ENCODE data around the gene MTSS2. TPM values are rescaled to one million over a fixed set of nuclear protein-coding genes. Genes with fewer than 3 reads are reported as not detected.

Gene MTSS2
- total RNA-seq, 4 donors from 2014 or later = 42.6 to 160 (median 93.9) TPM

GRCh38 chr16:70683146-70683944 lies 2.5 kb downstream of the MTSS2 start:
- no peak for TF ChIP-seq CTCF (IDR thresholded peaks at IDR 0.05 in 4 of 5, conservative IDR thresholded peaks at IDR 0.05 in 1 of 5)
- TF ChIP-seq POLR2A (IDR thresholded peaks at IDR 0.05) = no peak
- DNase-seq = no peak
- no peaks in the 10 kb centered on the region for H3K9me3 ChIP-seq
- intact Hi-C loops (cut with DNase I; ENCODE audit: low total_unique reads) = no loop called here
- peak overlapping the region in 1 of 4 donors; percentile 73 for H3K4me3 ChIP-seq
- H3K27ac ChIP-seq = peak overlapping the region; percentile 4 to 88 (median 64)
- peaks cover 50 to 67% of the 10 kb centered on the region in 2 donors for H3K4me1 ChIP-seq
- peaks cover 0 to 13% of the 10 kb centered on the region in 2 donors for H3K36me3 ChIP-seq
- in situ Hi-C loops (cut with MboI; ENCODE audit: low sequenced_read_pairs in 4 of 4) = loop anchor here in 2 of 4 donors (5.0 to 10.0 kb wide), 3 partner anchors 51 to 89 kb away; no protein-coding TSS in a partner anchor
- no peak for ATAC-seq
- no peaks in the 10 kb centered on the region for H3K27me3 ChIP-seq

GRCh38 chr16:70682239-70683145 lies 3.4 kb downstream of the MTSS2 start:
- TF ChIP-seq POLR2A (IDR thresholded peaks at IDR 0.05) (no peak), CTCF (IDR thresholded peaks at IDR 0.05 in 4 of 5, conservative IDR thresholded peaks at IDR 0.05 in 1 of 5) (no peak)
- no peak for ATAC-seq
- no peak overlapping the region for H3K4me3 ChIP-seq
- H3K27ac ChIP-seq = peak overlapping the region; percentile 49 to 88 (median 60)
- in situ Hi-C loops (cut with MboI; ENCODE audit: low sequenced_read_pairs in 4 of 4) (loop anchor here in 2 of 4 donors (5.0 to 10.0 kb wide), 3 partner anchors 52 to 90 kb away; no protein-coding TSS in a partner anchor), intact Hi-C loops (cut with DNase I; ENCODE audit: low total_unique reads) (no loop called here)
- DNase-seq = no peak
- no peaks in the 10 kb centered on the region for H3K9me3 ChIP-seq
- H3K36me3 ChIP-seq = peaks cover 0 to 22% of the 10 kb centered on the region in 2 donors
- H3K4me1 ChIP-seq = peaks cover 42 to 58% of the 10 kb centered on the region in 2 donors
- H3K27me3 ChIP-seq = no peaks in the 10 kb centered on the region

- H3K4me3 ChIP-seq = no peak overlapping the region
- DNase-seq = no peak
- no peaks in the 10 kb centered on the region for H3K9me3 ChIP-seq
- peaks cover 0 to 30% of the 10 kb centered on the region in 2 donors for H3K36me3 ChIP-seq
- H3K4me1 ChIP-seq = peaks cover 37 to 49% of the 10 kb centered on the region in 2 donors
- TF ChIP-seq POLR2A (IDR thresholded peaks at IDR 0.05) (no peak), CTCF (IDR thresholded peaks at IDR 0.05 in 4 of 5, conservative IDR thresholded peaks at IDR 0.05 in 1 of 5) (no peak)
- intact Hi-C loops (cut with DNase I; ENCODE audit: low total_unique reads) = no loop called here
- ATAC-seq = no peak
- no peaks in the 10 kb centered on the region for H3K27me3 ChIP-seq
- in situ Hi-C loops (cut with MboI; ENCODE audit: low sequenced_read_pairs in 4 of 4) = loop anchor here in 2 of 4 donors (5.0 to 10.0 kb wide), 3 partner anchors 53 to 91 kb away; no protein-coding TSS in a partner anchor
- peak overlapping the region; percentile 44 to 63 (median 54) for H3K27ac ChIP-seq
These were observed 4.2 kb downstream of the MTSS2 start for GRCh38 chr16:70681382-70682238.

Measured in gastrocnemius medialis (tissue), 4 donors.